ENCODE measurements around the gene LRP4. TPM values are rescaled to one million over a fixed set of nuclear protein-coding genes. Genes with fewer than 3 reads are reported as not detected.

Gene LRP4
- total RNA-seq, 1 experiment from 2014 or later = 9.6 TPM

DNA sequence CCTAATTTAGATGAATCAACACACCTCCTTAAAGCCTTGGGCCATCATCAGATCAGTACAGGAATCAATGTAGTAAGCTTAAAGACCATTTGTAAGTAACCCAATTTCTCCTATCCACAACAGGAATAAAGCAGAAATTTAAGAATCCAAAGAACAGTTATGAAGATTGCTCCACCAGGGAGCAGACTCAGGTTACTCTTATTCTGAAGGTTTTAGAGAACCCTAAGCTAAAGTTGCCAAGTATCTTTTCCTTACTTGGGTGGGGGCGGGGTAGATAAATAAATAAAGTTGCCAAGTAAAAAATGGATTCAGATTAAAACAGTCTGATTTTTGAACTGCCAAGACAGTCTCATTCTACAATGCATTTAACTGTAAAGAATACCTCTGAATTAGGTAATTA lies 90.4 kb downstream of the LRP4 start:
- Histone ChIP-seq H3K4me2 (no peak overlapping the region), H3K27me3 (ENCODE audit: insufficient read depth, low read depth) (no peaks in the 10 kb centered on the region), H2AFZ (no peak overlapping the region), H3K79me2 (ENCODE audit: low read depth) (peaks cover 99% of the 10 kb centered on the region), H3K9me3 (ENCODE audit: insufficient read depth, low read depth) (no peaks in the 10 kb centered on the region), H3F3A (ENCODE audit: insufficient read depth, low read depth) (peaks cover 23% of the 10 kb centered on the region), H3K4me3 (no peak overlapping the region), H3K36me3 (ENCODE audit: low read depth) (no peaks in the 10 kb centered on the region), H4K20me1 (ENCODE audit: insufficient read depth) (peaks cover 54% of the 10 kb centered on the region), H3K27ac (no peak overlapping the region), H3K9me2 (ENCODE audit: insufficient read depth) (no peaks in the 10 kb centered on the region), H3K4me1 (replicated peaks; ENCODE audit: insufficient read depth) (no peaks in the 10 kb centered on the region)
- ChIA-PET POLR2A (ENCODE audit: unreplicated experiment) (no interaction called here), CTCF (no interaction called here)
- no peak for DNase-seq
- TF ChIP-seq, protein P1, sequence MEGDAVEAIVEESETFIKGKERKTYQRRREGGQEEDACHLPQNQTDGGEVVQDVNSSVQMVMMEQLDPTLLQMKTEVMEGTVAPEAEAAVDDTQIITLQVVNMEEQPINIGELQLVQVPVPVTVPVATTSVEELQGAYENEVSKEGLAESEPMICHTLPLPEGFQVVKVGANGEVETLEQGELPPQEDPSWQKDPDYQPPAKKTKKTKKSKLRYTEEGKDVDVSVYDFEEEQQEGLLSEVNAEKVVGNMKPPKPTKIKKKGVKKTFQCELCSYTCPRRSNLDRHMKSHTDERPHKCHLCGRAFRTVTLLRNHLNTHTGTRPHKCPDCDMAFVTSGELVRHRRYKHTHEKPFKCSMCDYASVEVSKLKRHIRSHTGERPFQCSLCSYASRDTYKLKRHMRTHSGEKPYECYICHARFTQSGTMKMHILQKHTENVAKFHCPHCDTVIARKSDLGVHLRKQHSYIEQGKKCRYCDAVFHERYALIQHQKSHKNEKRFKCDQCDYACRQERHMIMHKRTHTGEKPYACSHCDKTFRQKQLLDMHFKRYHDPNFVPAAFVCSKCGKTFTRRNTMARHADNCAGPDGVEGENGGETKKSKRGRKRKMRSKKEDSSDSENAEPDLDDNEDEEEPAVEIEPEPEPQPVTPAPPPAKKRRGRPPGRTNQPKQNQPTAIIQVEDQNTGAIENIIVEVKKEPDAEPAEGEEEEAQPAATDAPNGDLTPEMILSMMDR (conservative IDR thresholded peaks at IDR 0.05) = no peak
- no peak for TF ChIP-seq EZH2 (IDR thresholded peaks at IDR 0.05; ENCODE audit: low read depth)
- BruUV-seq (replicated peaks) = no TSS peak
- intact Hi-C loops (cut with micrococcal nuclease; ENCODE audit: unreplicated experiment) = loop anchor here (5.0 kb wide), 1 partner anchor 529 kb away; no protein-coding TSS in a partner anchor

DNA sequence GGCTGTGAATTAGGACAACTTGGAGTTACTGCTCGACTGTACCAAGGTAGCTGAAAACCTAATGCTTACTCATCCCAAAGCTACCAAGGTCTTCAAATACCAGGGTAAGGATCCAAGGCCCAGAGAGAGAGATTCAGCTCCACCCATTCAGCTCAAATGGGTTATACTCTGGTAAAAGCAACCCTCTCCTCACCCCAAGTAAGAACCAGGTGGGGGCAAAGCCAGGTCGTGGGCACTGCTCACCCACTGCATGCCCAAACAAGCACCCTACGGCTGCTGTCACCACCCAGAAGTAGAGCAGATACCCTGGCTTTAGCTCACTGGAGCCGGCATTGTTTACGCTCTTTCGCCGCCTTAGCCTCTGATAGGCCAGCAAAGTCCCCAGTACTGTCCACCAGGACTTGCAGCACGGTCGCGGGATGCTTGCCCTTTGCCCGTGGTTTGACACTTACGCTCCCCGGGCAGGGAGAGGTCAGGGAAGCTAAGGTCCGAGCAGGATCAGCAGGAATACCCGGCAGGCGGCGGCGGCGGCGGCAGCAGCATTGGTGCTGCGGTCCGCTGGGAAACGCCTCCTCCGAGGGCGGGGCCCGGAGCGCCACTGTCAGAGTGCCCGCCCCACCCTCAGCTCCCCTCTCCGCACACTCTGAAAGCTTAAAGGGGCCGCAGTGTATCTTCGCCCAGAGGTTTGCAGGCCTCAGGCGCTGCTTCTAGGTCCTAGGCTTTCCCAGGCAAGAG lies 91.9 kb downstream of the LRP4 start:
- Histone ChIP-seq H3F3A (ENCODE audit: insufficient read depth, low read depth) (peaks cover 14% of the 10 kb centered on the region), H3K9me2 (ENCODE audit: insufficient read depth) (no peaks in the 10 kb centered on the region), H3K27ac (no peak overlapping the region), H3K79me2 (ENCODE audit: low read depth) (peaks cover 99% of the 10 kb centered on the region), H3K36me3 (ENCODE audit: low read depth) (no peaks in the 10 kb centered on the region), H3K4me1 (replicated peaks; ENCODE audit: insufficient read depth) (no peaks in the 10 kb centered on the region), H2AFZ (no peak overlapping the region), H3K9me3 (ENCODE audit: insufficient read depth, low read depth) (no peaks in the 10 kb centered on the region), H3K4me2 (peak overlapping the region; percentile 64), H3K4me3 (peak overlapping the region; percentile 45), H4K20me1 (ENCODE audit: insufficient read depth) (peaks cover 50% of the 10 kb centered on the region), H3K27me3 (ENCODE audit: insufficient read depth, low read depth) (no peaks in the 10 kb centered on the region)
- POLR2A ChIA-PET (ENCODE audit: unreplicated experiment) = interaction anchor here (0.6 to 1.0 kb wide), 4 partner anchors 7 to 366 kb away, joined by 3 to 10 read pairs (median 3); partner anchors contain the start of gene CKAP5
- TF ChIP-seq, protein P1 (conservative IDR thresholded peaks at IDR 0.05) = no peak
- TF ChIP-seq EZH2 (IDR thresholded peaks at IDR 0.05; ENCODE audit: low read depth) = no peak
- intact Hi-C loops (cut with micrococcal nuclease; ENCODE audit: unreplicated experiment) = loop anchor here (1.0 to 5.0 kb wide), 2 partner anchors 20 to 531 kb away; partner anchors contain the start of gene CKAP5
- DNase-seq = peak; percentile 61 to 85
- BruUV-seq (replicated peaks) = no TSS peak
- CTCF ChIA-PET = interaction anchor here (1.0 to 1.1 kb wide), 3 partner anchors 8 to 335 kb away, joined by 4 to 10 read pairs (median 4); no protein-coding TSS in a partner anchor

DNA sequence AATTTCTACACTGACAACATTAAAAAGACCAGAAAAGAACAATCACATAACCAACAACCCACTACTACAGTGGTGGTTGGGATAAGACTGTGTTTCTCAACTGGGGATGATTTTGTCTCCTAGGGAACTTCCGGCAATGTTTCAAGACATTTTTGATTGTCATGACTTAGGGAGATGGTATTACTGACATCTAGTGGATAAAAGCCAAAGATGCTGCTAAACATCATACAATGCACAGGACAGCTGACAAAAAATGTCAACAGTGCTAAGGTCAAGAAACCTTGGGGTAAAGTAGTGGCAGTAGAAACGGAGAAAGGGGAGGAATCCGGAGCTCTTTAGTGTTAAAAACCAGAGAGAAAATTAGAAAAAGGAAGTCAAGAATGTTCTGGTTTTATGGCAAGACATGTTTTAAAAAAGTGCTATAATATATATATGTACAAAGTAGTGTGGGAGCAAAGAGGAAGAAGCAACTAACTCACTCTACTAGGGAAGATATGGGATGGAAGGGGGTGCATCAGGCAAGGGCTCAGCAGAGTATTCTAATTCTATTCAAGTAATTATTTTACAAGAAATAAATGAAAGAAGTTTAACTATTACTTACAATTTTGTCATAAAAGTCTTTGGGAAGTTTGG lies 109.4 kb downstream of the LRP4 start:
- Histone ChIP-seq H3K27me3 (ENCODE audit: insufficient read depth, low read depth) (no peaks in the 10 kb centered on the region), H4K20me1 (ENCODE audit: insufficient read depth) (0 out of 2 replicates have a peak, but pooled peaks cover 4% of the 10 kb centered on the region), H3F3A (ENCODE audit: insufficient read depth, low read depth) (peaks cover 33% of the 10 kb centered on the region), H2AFZ (no peak overlapping the region), H3K9me3 (ENCODE audit: insufficient read depth, low read depth) (no peaks in the 10 kb centered on the region), H3K79me2 (ENCODE audit: low read depth) (no peaks in the 10 kb centered on the region), H3K27ac (no peak overlapping the region), H3K9me2 (ENCODE audit: insufficient read depth) (no peaks in the 10 kb centered on the region), H3K36me3 (ENCODE audit: low read depth) (peaks cover 44% of the 10 kb centered on the region), H3K4me3 (no peak overlapping the region), H3K4me1 (replicated peaks; ENCODE audit: insufficient read depth) (no peaks in the 10 kb centered on the region), H3K4me2 (no peak overlapping the region)
- DNase-seq = no peak
- CTCF ChIA-PET = interaction anchor here (0.6 to 0.7 kb wide), 2 partner anchors 19 to 425 kb away, joined by 3 read pairs; no protein-coding TSS in a partner anchor
- BruUV-seq (replicated peaks) = no TSS peak
- no peak for TF ChIP-seq EZH2 (IDR thresholded peaks at IDR 0.05; ENCODE audit: low read depth)
- TF ChIP-seq, protein P1 (conservative IDR thresholded peaks at IDR 0.05) = peak; percentile 61
- POLR2A ChIA-PET (ENCODE audit: unreplicated experiment) = no interaction called here
- intact Hi-C loops (cut with micrococcal nuclease; ENCODE audit: unreplicated experiment) = no loop called here

Other genes with a start within 250 kb of the LRP4 start
- gene ARHGAP1, start 217.9 kb downstream of the LRP4 start, total RNA-seq (2021) = 60.3 and 64.2 TPM in 2 replicates
- gene ZNF408, start 217.5 kb downstream of the LRP4 start, total RNA-seq (2021) = 13.8 and 16.2 TPM in 2 replicates
- 0.20 TPM in 1 of 2 replicates, not detected in the other for gene F2, start 199.3 kb downstream of the LRP4 start, total RNA-seq (2021)
- gene CKAP5, start 72.3 kb downstream of the LRP4 start, total RNA-seq (2021) = 155 and 195 TPM in 2 replicates
- 87.2 and 88.3 TPM in 2 replicates for gene CSTPP1, start 18.2 kb upstream of the LRP4 start, total RNA-seq (2021)

Data from PC-9 (cell line).